WI38 (cell line): ENCODE results near the gene SH2D5.

Experiments
- H3K4me3 ChIP-seq: 2 replicates; pipeline ENCODE4 v1.5.1; 2011; ENCODE audit warnings: low read depth, mild to moderate bottlenecking, control low read depth, low read length
- TF ChIP-seq, protein P1 (sequence below): IDR thresholded peaks from 2 replicates; pipeline ENCODE4 v1.5.1; 2012; ENCODE audit warnings: low read depth, mild to moderate bottlenecking, control low read depth, low read length

The SH2D5 gene

DNA sequence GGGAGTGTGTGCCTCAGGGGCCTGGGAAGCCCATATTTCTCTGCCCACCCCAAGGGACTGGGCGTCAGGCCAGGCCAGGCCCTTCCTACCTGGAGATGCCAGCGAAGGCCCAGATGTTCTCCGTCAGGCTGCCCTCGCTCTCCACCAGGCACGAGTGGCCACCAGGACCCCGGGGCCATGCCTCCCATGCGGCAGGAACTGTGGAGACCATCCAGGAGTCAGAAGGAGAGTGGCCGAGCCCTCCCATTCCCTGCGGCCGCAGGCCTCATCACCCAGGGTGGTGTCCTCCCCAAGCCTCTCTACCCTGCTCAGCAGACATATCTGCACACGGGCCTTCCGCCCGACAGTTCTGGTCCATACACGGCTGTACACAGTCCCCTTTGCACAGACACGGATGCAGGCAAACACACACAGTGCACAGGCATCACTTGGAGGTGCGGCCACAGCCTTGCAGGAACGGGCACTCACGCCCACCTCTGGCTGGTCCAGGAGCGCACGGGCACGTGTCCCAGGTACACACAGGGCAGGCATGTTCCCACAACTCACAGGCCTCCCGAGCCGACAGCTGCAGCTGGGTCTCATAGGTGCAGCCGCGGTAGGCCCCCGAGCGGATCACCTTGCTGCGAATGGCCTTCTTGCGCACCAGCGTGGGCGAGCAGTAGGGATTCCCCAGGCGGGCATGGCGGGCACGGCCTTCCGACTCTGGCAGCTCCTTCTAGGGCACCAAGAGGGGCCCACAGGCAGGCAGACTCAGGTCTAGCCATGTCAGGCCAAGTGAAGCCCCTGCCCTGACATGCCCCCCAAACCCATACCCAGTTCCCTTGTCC is 8.8 kb downstream of the SH2D5 start:
- TF ChIP-seq, protein P1, sequence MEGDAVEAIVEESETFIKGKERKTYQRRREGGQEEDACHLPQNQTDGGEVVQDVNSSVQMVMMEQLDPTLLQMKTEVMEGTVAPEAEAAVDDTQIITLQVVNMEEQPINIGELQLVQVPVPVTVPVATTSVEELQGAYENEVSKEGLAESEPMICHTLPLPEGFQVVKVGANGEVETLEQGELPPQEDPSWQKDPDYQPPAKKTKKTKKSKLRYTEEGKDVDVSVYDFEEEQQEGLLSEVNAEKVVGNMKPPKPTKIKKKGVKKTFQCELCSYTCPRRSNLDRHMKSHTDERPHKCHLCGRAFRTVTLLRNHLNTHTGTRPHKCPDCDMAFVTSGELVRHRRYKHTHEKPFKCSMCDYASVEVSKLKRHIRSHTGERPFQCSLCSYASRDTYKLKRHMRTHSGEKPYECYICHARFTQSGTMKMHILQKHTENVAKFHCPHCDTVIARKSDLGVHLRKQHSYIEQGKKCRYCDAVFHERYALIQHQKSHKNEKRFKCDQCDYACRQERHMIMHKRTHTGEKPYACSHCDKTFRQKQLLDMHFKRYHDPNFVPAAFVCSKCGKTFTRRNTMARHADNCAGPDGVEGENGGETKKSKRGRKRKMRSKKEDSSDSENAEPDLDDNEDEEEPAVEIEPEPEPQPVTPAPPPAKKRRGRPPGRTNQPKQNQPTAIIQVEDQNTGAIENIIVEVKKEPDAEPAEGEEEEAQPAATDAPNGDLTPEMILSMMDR, result no peak
- no peak overlapping the region for H3K4me3 ChIP-seq

DNA sequence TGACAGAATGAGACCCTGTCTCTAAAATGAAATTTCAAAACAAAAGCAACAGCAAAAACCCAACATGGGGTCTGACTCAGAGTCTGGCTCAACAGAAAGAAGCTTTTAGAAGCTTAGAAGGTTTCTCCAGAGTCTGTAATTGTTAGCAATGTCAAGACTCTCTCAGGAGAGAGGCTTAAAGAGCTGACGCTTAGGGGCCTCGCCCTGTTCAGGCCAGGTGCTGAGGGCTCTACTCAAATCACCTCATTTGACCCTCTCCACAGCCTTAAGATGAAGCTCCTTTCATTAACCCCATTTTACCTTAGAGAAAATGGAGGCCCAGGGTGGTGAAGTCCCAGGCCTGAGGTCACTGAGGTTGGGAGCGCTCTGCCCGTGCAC is 9.4 kb downstream of the SH2D5 start:
- H3K4me3 ChIP-seq, result no peak overlapping the region
- TF ChIP-seq, protein P1, result no peak

DNA sequence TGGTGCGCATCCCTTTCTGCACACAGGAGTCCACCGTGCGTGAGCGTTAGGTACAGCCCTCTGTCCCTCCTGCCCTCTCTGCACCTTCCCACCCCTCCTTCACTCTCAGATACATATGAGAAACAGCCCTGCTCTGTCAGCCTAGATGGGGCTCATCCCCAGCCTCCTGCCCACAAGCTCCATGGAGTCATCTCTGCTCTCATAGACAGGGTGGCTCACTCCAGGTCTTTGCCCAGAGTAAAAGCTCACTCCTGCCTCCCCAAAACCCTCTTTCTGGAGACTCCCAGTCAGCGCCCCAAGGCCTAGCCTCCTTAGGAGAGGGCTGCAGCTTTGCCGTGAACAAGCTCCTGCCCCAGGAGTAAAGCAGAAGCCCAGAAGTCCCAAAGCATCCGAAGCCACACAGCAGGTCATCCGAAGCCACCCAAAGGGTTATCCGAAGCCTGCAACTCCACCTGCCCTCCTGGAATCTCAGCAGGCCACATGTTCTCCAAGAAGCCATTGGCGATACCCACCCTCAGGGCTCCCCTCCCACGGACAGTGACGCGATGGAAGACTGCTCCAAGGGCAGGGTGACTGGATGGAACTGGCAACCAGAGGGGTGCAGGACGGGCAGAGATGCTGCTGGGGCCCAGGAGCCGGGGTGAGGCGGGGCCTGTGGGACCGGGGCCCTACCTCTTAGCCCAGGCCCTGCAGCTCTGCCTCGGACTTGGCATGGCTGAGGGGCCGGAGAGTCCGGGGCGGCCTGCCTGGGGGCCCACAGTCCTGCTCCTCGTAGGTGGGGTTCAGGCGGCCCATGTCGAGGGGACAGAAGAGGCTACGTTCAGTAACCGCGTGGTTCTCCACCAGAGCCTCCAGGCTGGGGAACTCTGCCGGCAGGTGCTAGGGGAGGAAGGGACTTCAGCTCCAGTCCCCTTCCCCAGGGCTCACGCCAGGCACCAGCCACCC is 11.1 kb downstream of the SH2D5 start:
- no peak overlapping the region for H3K4me3 ChIP-seq
- TF ChIP-seq, protein P1, result no peak

DNA sequence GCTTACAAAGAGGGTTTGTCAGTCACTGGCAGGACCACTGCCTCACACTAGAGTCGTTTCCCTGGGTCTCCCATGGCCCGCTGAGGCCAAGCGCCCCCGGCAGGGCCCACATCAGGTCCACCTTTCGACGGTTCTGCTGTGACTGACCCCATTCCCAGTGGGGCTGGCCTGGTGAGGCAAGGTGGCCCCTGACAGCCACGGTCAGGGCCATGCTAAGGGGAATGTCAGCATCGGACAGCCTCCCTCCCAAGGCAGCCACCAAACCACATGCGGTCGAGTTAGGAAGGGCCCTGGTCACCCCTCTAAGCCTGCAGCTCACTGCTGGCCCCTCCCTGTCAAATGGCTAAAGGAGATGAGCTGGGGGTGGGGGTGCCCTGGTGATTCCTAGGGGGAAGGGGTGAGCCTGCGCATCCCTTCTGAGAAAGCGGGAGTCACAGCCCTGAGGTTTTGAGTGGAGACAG is 11.8 kb downstream of the SH2D5 start:
- TF ChIP-seq, protein P1, result no peak
- H3K4me3 ChIP-seq, result no peak overlapping the region

DNA sequence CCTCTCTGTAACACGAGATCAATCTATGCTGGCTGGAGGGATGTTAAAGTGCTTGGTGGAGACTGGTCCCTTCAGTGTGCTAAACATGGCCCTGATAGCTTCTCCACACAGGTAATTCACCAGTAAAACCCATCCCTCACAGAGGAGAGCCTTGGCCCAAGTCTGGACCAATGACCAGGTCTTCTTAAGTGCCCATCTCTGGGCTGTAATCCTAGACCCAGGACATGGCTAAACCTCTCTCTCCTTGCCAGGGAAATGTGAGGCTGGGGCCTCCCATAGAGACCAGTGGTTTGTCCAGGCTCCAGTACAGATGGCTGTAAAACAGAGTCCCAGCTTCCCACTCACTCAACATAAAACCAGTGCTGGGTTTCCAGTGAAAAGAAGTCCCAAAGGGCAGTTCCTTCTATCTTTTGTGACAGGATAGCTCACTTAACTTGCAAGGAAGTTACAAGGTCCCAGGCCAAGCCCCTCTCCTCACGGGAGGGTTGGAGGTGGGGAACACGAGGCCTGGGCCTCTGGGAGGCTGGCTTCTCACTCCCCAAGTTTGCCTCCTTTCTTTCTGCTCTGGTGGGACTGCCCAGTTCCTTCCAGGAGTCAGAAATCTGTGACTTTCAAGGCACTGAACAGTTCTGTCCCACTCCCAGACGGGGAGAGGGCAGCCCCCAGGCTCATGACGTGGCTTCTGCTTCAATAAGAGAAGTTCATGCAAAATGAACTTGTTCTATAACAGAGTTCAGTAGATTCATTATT is 12.5 kb downstream of the SH2D5 start:
- H3K4me3 ChIP-seq, result no peak overlapping the region
- TF ChIP-seq, protein P1, result no peak

DNA sequence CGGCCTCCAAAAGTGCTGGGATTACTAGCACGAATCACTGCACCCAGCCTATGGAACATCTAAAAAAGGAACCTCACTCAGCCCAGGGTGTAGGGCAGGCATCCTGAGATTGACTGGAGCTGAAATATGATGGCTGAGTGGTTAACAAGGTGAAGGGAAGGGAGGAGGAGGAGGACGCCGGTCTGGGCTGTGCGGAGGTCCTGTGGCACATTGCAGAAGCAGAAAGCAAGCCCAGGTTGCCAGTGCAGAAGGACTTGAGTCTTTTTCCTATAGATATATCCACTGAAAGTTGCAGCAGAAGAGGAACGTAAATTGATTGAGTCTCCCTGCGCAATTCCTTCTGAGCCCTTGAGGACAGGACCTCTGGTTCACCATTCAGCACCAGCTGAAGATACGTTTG is 13.2 kb downstream of the SH2D5 start:
- no peak overlapping the region for H3K4me3 ChIP-seq
- TF ChIP-seq, protein P1, result no peak

DNA sequence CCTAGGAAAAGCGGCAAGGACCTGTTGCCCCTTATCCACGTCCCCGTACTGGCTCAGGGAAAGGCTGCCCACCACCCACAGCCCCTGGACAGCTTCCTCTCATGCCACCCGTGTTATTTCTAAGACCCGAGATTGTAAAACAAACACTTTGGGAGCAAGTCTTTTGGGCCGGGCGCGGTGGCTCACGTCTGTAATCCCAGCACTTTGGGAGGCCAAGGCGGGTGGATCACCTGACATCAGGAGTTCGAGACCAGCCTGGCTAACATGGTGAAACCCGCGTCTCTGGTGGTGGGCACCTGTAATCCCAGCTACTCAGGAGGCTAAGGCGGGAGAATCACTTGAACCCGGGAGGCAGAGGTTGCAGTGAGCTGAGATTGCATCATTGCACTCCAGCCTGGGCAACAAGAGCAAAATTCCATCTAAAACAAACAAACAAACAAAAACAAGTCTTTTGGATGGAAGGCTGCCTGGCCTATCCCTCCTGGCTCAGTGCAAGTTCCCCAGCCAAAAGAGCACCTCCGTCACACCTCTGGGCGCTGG is 14.1 kb downstream of the SH2D5 start:
- peak overlapping the region; percentile 48 for H3K4me3 ChIP-seq
